ENCODE data around the gene CDKN2B-AS1.
"Not testable (repeated sequence)": the region's sequence is repeated elsewhere in the genome, so short reads cannot be mapped to it uniquely, and the experiment has no call there.

The CDKN2B-AS1 gene

DNA sequence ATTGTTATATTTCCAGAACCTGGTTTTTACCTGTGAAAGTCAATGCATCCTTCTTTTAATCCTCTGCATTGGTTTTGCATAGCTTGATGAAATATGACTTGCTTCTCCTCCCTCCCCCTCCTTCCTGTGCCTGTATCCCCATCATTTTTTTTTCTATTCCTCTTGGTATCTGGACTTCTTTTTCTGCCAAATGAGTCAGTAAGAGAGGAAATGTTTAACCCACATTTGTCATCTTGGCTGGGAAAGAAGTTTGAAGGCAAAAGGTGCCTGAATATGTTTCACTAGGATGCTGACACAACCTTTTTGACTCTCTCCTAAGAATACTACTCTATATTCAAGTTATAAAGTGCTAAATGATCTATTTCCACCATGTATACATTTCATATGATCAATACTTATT is 50.0 kb downstream of the CDKN2B-AS1 start:
- DNase-seq (ENCODE audit: low read depth) = peak; percentile 91

DNA sequence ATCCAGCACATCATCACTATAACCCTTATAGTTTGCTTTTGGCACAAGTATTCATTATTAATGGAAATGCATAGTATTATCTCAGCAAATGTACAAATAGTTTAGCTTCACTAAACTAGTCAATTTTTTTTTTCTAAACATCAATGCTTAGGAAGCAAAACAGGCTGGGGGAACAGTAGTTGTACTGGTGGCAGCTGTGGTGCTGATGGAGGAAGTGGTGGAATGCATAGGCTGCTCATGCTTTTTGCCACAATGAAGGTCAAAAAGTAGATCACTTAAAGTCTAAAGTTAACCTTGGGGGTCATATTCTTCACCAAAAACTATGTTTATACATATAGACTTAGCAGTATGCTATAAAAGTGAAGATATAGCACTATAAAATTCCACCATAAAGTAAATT is 50.8 kb downstream of the CDKN2B-AS1 start:
- DNase-seq (ENCODE audit: low read depth) = no peak

DNA sequence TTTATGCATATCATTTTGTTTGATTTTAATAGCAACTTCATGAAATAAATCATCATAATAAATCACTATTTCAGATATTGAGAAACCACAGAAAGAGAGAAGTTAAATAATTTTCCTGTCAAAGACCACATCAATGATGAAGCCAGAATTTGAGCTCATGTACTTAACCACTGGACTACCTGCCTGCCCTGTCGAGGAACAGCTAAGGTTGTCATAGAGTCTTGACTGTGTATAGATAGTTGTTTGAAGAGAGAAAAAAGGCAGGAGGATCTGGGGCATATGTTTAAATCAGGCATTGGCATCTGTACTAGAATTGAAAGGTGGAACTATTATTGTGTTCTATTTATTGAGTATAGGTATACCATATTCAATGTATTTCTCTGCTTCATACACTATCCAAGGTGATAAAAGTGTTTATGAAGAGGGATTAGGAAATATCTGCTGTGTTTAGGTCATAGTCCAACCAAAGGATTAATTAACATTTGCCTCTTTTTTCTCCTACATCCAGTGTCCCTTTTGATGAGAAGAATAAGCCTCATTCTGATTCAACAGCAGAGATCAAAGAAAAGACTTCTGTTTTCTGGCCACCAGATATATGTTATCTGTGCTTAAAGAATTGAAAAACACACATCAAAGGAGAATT is 51.8 kb downstream of the CDKN2B-AS1 start:
- no peak for DNase-seq (ENCODE audit: low read depth)

DNA sequence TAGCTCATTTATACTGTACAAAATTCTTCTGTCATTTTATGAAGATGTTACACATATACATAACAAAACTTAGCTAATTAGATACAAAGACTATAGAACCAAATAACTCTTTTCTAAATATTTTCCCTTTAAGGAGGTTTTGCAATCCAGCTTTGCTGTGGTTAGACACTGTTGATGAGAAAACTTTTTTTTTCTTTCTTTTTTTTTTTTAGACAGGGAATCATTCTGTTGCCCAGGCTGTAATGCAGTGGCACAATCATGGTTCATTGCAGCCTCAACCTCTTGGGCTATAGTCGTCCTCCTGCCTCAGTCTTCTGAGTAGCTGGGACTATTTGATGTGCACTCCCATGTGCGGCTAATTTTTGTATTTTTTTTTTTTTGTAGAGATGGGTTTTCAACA is 53.0 kb downstream of the CDKN2B-AS1 start:
- DNase-seq (ENCODE audit: low read depth) = no peak

DNA sequence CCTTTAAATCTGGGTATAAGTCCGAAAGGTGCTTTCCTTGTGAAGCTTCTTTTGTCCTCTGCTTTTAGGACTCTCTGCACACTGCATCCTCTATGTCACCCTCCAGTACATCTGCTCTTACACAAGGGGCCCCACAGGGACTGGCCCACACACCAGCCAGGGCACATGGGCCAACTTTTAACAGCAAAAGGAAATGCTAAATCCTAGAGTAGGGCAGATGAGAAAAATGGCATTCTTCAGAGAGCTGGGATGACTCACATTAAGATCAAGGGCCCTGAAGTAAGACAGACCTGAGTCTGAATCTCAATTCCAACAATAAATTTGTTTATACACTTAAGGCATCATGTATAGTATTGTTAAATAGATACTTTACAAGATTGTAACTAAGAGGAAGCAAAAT is 54.8 kb downstream of the CDKN2B-AS1 start:
- DNase-seq (ENCODE audit: low read depth) = peak; percentile 76

DNA sequence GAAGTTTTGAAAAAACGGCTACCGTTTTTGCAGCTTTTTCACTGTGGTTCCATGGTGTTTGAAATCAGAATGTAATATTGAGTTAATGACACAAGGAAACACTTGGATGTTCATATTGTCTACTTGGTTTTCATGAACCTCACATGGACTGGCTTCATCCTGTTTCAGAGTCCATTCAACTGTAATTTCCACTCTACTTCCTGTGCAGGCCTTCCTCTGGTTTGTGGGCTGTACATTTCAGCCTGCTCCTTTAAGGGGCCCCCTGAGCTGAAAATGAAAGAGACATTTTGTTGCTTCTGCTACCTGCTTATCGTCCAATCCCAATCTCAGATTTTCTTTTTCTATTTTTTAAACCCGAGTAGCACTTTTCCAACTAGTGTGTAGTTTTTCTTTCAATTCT is 56.3 kb downstream of the CDKN2B-AS1 start:
- no peak for DNase-seq (ENCODE audit: low read depth)

DNA sequence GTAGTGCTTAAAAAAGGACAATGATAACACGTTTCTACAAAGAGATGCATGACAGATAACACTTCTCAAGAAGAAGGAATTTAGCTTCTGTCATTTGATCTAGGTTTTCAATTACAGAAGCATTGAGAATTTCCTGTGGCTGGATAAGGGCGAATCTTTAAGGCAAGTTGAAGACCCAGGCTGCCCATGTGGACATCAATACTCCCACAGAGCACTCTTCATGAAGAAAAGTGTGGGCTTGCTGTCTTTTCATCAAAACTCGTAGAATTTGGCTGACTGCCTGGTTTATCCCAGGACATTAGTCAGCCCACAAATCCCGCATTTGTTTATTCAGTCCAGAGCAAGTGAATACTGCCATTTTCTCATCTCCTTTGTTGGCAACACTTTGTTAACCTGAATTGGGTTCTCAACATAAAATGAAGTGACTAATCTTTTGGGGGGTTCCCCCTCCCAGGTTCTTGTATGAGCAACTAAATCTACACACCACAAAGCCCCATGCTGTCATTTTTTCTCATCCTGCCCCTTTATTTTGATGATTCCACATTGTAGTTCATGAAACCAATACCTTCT is 57.9 kb downstream of the CDKN2B-AS1 start:
- peak; percentile 99 for DNase-seq (ENCODE audit: low read depth)

DNA sequence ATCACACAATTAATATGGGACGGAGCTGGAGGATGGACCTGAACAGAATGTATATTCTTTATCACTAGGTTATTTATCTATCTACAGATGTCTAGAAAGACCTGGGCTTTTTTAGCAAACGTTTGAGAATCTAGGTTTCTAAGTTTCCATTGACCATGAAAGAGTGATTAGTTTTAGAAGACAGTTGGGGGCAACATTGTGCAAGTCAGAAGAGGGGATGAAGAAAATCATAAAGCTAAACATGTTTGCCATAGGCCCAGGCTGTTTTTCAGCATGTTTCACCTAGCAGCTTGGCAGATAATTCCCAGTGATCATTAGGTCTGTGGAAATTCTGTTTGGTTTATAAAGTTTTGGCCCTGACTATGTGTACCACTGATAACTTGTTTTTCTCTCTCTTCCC is 58.6 kb downstream of the CDKN2B-AS1 start:
- DNase-seq (ENCODE audit: low read depth) = peak; percentile 44

DNA sequence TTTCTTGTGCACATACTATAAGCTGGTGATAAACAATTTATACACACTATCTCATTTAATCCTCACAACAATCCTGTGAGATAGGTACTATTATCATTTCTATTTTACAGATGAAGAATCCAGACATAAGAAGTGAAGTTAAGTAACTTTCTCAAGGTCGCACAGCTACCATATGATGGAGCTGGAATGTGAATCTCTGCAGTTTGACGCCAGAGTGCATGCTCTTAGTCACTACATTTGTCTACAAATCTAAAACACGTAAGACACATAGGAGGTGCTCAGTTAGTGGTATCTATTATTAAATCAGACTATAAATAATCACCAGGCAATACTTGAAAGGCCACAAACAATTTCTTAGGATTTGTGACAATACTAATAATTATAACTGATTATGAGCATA is 59.5 kb downstream of the CDKN2B-AS1 start:
- peak; percentile 93 for DNase-seq (ENCODE audit: low read depth)

DNA sequence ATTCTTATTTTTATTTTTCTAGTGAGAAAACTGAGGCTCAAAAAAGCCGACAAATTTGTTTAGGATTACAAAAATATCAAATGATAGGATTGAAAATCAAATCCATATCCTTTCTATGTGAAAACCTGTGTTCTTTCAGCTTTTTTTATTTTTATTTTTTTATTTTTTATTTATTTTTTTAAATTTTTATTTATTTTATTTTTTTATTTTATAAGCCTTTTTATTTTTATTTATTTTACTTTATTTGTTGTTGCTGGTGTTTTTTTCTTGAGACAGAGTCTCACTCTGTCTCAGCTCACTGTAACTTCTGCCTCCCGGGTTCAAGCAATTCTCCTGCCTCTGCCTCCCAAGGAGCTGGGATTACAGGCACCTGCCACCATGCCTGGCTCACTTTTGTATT is 59.9 kb downstream of the CDKN2B-AS1 start:
- DNase-seq (ENCODE audit: low read depth) = no peak

DNA sequence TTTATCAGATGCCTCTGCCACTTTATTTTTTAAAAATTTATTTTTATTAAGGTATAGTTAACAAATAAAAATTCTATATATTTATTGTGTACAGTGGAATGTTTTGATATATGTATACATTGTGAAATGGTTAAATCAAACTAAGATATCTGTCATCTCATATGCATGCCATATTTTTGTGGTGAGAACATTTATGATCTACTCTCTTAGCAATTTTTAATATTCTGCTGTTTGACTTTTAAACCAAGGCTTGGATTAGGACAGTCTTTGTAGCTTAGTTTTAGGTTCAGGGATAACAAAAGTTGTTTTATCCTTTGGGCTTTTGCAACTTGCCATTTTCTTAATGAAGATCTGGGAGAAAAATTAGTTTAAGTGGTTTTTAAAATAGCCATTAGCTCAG is 60.5 kb downstream of the CDKN2B-AS1 start:
- DNase-seq (ENCODE audit: low read depth) = peak; percentile 70

DNA sequence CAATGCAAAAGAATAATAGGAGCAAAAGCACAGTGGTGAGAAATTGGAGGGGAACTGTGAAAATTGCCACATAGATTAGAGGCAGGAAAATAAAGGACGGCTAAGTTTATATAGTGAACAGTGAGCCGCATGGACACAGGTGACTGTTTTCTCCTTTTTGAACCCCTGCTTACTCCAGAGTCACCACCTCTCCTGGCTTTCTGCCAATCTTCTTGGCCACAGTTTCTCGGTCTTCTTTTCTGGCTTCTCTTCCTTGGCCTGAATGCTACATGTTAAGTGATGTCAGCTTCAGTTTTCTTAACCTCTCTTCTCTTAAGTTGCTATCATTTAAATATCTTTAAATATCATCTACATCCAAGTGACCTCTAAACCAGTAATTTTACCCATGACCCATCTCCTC is 61.8 kb downstream of the CDKN2B-AS1 start:
- no peak for DNase-seq (ENCODE audit: low read depth)

DNA sequence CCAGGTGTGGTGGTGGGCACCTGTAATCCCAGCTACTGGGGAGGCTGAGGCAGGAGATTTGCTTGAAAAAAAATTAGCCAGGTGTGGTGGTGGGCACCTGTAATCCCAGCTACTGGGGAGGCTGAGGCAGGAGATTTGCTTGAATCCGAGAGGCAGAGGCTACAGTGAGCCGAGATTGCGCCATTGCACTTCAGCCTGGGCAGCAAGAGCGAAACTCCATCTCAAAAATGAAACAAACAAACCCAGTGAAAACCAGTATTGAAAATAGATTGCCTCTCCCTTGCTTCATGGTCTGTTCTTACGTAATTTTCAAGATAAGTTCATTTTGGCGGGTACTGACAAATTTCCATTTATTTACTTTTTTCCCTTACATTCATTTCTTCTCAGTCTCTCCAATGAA is 63.4 kb downstream of the CDKN2B-AS1 start:
- not testable (repeated sequence) for DNase-seq (ENCODE audit: low read depth)

DNA sequence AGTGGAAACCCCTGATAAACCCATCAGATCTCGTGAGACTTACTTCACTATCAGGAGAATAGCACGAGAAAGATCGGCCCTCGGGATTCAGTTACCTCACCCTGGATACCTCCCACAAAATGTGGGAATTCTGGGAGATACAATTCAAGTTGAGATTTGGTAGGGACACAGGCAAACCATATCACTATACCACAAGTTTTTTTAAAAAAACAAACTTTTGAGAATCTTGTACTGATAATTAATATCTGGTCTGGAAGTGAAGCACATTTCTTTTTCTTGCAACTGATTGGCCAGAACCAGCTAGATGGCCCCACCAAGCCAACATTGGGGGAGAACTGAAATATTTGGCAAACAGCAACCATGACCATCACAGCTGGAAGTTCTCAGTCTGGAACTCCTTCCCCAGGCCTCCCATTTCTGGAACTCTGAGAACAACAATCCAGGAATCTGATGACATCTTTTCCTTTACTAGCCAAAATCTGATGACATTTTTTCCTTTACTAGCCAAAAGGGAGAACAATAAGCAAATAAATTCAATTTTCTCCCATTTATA is 66.3 kb downstream of the CDKN2B-AS1 start:
- no peak for DNase-seq (ENCODE audit: low read depth)

DNA sequence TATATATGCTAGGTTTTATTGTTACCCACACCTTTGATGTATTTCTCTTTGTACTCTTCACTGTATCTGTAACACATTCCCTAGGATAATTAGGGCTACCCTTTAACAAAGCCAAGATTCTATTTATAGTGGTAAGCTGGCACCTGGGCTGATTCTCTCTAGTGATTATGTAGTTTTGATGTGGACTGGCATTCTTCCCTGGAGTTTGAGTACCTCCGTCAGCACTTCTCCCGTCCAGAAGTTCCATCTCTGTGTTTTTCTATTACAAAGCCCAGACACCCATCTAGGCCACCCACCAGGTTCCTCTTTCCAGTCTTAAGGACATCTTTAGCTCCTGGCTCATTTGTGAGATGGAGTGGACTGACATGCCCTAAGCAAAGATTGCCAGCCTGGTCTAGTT is 70.4 kb downstream of the CDKN2B-AS1 start:
- no peak for DNase-seq (ENCODE audit: low read depth)

DNA sequence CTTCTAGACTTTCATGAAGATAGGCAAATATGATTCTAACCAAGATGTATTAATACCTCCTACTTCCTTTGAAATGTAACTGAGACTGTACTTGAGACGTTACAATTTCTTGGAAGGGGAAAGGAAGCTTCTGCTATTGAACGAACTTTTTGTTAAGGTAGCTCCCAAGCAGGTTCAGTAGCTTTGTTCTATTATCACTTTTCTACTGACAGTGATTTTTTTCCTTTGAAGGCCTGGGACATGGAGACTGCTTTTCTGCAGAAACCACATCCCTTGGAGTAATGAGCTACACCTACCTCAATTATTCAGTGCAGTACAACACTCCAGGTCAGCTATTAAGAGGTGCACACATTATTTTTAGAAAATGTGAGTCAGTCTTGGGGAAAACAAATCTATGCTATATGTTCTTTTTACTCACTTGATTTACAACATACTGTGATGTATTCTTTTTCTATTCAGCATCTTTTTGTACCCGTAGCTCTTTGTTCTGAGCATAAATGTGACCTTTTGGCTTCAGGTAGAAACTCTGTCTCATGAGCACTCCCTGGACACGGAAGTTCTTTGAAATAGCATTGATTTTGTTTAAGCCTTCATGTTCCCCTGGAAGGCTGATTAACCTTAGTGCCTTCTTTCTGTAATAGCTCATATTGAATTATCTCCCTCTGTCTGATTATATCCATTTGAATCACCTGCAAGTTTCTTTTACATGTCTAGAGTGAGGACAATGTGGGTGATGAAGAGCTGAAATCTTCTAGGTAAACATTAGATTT is 71.0 kb downstream of the CDKN2B-AS1 start:
- DNase-seq (ENCODE audit: low read depth) = no peak

DNA sequence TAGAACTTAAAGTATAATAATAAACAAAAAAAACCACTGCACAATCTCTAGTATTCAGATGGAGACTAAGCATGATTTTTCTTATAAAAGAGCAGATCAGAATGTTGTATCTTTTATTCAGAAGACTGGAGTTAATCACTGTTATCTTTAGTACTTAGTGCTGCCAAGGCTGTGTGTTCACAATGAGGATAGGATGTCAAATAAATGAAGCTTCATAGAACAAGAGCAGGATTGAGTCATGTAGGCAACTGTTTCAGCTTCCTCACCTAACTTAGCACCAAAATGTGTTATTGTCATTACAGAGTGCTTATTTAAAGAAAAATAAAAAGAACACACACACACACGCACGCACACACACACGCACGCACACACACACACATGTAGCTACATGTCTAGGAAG is 72.6 kb downstream of the CDKN2B-AS1 start:
- peak; percentile 36 for DNase-seq (ENCODE audit: low read depth)

DNA sequence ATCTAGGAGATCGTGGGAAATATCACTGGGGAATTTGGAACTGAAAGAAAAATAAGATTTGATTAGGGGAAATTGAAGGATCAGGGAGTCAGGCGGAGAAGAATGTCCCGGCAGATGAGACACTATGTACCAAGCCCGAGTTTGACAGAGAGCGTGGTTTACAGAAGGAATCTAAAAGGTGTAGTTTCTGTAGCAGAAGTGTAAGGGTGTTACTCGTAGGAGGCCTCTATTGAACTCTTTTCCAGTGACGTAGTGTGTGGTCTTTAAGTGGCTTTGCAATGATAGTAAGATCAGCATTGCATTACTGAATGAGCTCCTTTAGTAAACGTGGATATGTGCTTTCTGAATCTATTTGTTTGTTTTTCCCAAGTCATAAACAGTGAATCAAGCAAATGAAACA is 73.8 kb downstream of the CDKN2B-AS1 start:
- no peak for DNase-seq (ENCODE audit: low read depth)

DNA sequence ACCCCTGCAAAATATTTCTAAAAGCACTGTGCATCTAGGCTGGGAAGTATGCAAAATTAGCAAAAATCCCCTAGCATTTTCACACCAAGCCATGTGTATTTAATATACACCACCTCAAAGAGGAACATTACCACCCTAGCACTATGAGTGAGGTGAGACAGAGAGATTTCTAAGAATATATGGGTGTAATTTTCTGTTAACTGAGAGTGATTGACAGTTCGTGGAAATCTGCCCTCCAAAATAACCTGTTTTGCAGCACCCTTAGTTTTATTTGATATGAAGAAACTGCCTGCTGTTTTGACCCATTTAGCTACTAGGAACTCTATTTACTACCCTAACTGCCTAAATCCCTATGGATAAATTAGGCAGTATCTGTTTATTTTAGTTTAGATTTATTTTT is 78.8 kb downstream of the CDKN2B-AS1 start:
- no peak for DNase-seq (ENCODE audit: low read depth)

DNA sequence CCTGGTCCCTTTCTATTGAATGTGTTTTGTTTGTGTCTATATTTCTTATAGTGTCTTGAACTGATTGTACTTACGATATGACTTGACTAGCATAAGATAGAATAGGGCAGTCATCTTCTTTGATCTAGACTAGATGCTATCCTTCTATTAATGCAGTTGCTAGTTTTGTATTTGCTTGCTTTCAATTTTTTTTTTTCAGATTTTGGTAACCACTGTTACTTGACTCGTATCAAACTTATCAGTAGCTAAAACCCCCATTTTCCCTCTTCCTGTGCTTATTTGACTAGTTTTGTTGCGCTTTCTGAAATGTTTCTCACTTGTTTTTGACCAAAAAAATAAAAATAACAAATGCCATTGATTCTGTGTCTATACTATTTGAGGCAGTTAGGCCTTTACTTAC is 83.5 kb downstream of the CDKN2B-AS1 start:
- DNase-seq (ENCODE audit: low read depth) = no peak

DNA sequence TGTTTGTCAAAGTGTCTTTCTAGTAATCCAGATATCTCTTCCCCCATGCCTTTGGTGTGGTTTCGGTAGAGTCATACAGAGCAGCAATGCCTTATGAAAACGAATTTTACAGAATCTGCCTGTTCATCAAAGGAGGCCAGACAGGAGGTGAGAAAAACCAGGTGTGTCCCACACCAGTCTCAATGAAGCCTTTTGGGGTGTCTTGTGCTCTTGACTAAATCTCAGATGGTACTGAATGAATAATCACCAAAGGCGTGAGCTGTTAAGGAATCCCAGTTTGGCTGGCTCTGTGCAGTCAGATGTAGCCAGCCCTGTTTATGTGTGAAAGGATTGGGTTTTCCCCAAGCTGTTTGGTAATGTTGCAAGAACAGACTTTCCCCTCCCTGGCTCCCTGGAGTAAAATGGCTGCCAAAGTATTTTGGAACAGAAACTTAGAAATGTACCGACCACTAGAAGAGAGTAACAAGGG is 85.3 kb downstream of the CDKN2B-AS1 start:
- DNase-seq (ENCODE audit: low read depth) = peak; percentile 95

DNA sequence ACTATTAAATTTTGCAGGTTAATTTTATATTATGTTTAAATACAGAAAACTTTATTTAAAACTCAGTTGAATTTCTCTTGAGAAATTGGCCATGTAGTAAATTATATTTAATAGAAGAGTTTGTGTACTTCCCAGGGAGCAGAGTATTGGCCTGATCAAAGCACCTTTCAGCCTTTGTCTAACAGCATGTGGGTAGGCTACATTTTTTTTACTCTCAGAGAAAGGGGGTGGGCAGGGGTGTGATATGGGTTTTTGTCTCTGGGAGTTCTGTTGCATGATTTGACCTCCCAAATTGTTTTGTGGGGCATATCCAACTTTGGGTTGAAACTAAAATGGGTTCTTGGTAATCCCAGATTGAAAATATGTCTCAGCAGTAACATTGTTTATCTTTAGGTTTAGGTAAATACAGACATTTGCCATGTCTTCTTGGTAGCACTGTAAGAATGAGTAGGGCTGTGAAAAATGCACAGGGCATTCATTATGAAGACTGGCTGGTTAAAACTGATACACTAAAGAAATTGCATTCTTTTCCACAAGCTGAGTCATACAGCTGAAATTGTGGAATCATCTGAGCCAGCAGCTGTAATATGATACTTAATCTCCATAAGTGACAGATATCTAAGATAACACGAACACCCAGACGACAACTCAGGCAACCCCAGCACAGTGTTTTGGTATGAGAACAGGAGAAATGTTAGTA is 89.9 kb downstream of the CDKN2B-AS1 start:
- DNase-seq (ENCODE audit: low read depth) = peak; percentile 95

Data from iris pigment epithelial cell (primary cell).